Uterus (tissue), 2 donors: ENCODE measurements around the gene PLA2G1B.

Source experiments
- POLR2A ChIP-seq, 2 donors: fragments of 450-650 bp; IDR thresholded peaks; one replicate each; pipeline ENCODE4 v1.6.1; 2016; ENCODE audit warnings: antibody characterized with exemption in 2 of 2, mild to moderate bottlenecking in 1 of 2, moderate library complexity in 1 of 2
- TF ChIP-seq, protein P1 (sequence below), 4 experiments: fragments of 200-600 bp in 2 of 4; fragments of 450-650 bp in 2 of 4; sonication (generic) in 2 of 4; IDR thresholded peaks; one replicate each; pipeline ENCODE4 v1.5.1; 2016 to 2019; ENCODE audit warnings: antibody characterized with exemption in 4 of 4, mild to moderate bottlenecking in 2 of 4, moderate library complexity in 1 of 4

DNA sequence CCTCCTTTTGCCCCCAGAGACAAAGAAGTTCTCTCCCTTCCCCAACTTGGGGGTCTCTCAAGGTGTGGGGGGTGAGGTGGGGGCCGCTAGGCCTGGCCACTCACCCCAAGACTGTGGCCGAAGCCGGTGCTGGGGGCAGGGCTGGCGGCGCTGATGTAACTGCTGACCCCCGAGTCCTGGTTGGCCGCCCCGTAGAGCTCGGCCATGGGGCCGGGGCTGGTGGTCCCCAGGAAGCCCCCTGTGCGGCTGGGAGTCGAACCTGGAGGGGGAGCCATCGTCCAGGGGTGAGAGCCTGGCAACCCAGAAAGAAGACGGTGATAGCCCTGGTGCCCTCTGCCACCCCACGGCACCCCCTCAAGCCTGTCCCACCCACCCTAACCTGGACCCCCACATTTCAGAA lies 18.5 kb upstream of the PLA2G1B start:
- TF ChIP-seq, protein P1, sequence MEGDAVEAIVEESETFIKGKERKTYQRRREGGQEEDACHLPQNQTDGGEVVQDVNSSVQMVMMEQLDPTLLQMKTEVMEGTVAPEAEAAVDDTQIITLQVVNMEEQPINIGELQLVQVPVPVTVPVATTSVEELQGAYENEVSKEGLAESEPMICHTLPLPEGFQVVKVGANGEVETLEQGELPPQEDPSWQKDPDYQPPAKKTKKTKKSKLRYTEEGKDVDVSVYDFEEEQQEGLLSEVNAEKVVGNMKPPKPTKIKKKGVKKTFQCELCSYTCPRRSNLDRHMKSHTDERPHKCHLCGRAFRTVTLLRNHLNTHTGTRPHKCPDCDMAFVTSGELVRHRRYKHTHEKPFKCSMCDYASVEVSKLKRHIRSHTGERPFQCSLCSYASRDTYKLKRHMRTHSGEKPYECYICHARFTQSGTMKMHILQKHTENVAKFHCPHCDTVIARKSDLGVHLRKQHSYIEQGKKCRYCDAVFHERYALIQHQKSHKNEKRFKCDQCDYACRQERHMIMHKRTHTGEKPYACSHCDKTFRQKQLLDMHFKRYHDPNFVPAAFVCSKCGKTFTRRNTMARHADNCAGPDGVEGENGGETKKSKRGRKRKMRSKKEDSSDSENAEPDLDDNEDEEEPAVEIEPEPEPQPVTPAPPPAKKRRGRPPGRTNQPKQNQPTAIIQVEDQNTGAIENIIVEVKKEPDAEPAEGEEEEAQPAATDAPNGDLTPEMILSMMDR (IDR thresholded peaks at IDR 0.05): no peak
- TF ChIP-seq POLR2A (IDR thresholded peaks at IDR 0.05): no peak
